Calu3 (cell line): Measurements from ENCODE around the gene LAMP1. TPM values are rescaled to one million over a fixed set of nuclear protein-coding genes. Genes with fewer than 3 reads are reported as not detected.

Source experiments
- BruUV-seq: library from RNA; stranded (reverse); fragments of 400-500 nt; replicated peaks from 2 replicates; lab custom pipeline; 2021; lab: Mats Ljungman, UMichigan
- CTCF ChIA-PET: fragments of 300-600 bp; sonication (Branson Sonifier 250); formaldehyde crosslinking; loops from one replicate; lab custom pipeline; 2022; ENCODE audit warnings: antibody characterized with exemption; lab: Charles Lee
- DNase-seq: peaks from one replicate; pipeline ENCODE4 v3.0.0; 2022
- H3K27ac Mint-ChIP-seq: one replicate; pipeline ENCODE4 v1.8.0; 2022; ENCODE audit warnings: mixed read lengths; ENCODE audit not compliant: unreplicated experiment
- H3K27me3 Mint-ChIP-seq: one replicate; pipeline ENCODE4 v1.8.0; 2022; ENCODE audit warnings: mixed read lengths; ENCODE audit not compliant: unreplicated experiment
- H3K36me3 Mint-ChIP-seq: one replicate; pipeline ENCODE4 v1.8.0; 2022; ENCODE audit warnings: mild to moderate bottlenecking, moderate library complexity, mixed read lengths; ENCODE audit not compliant: insufficient read depth, unreplicated experiment
- H3K4me1 Mint-ChIP-seq: one replicate; pipeline ENCODE4 v1.8.0; 2022; ENCODE audit warnings: mild to moderate bottlenecking, low read depth, mixed read lengths; ENCODE audit not compliant: unreplicated experiment
- H3K4me3 Mint-ChIP-seq: one replicate; pipeline ENCODE4 v1.8.0; 2022; ENCODE audit warnings: mild to moderate bottlenecking, low read depth, moderate library complexity, mixed read lengths; ENCODE audit not compliant: unreplicated experiment
- H3K9me3 Mint-ChIP-seq: one replicate; pipeline ENCODE4 v1.8.0; 2022; ENCODE audit warnings: low read depth, mixed read lengths; ENCODE audit not compliant: unreplicated experiment
- CTCF ChIP-seq: fragments of 200-600 bp; IDR thresholded peaks from one replicate; pipeline ENCODE4 v1.8.0; 2022; ENCODE audit warnings: antibody characterized with exemption; ENCODE audit not compliant: unreplicated experiment
- intact Hi-C: fragments of 100-400 bp; cut with micrococcal nuclease; formaldehyde crosslinking; loops from one replicate; pipeline ENCODE4 v1.10.0; 2022; ENCODE audit not compliant: unreplicated experiment
- total RNA-seq: library from RNA; stranded (reverse); gene quantifications from 2 replicates; pipeline ENCODE4 v1.2.3, GENCODE V29; 2022

The LAMP1 gene
- total RNA-seq, 1 experiment from 2014 or later = 70.7 TPM

- BruUV-seq = no TSS peak
- no peaks in the 10 kb centered on the region for H3K27me3 Mint-ChIP-seq
- TF ChIP-seq CTCF = no peak
- H3K27ac Mint-ChIP-seq = no peak overlapping the region
- DNase-seq = no peak
- CTCF ChIA-PET = no interaction called here
- H3K4me3 Mint-ChIP-seq = no peak overlapping the region
- H3K36me3 Mint-ChIP-seq = peaks cover 4% of the 10 kb centered on the region
- H3K4me1 Mint-ChIP-seq = no peaks in the 10 kb centered on the region
- intact Hi-C loops = no loop called here
- H3K9me3 Mint-ChIP-seq = no peaks in the 10 kb centered on the region
These were observed 30.9 kb downstream of the LAMP1 start for GRCh38 chr13:113327766-113328471.

GRCh38 chr13:113328851-113329250, 31.8 kb downstream of the LAMP1 start:
- CTCF ChIA-PET = no interaction called here
- Mint-ChIP-seq H3K27ac (no peak overlapping the region), H3K4me3 (no peak overlapping the region), H3K4me1 (no peaks in the 10 kb centered on the region), H3K36me3 (peaks cover 4% of the 10 kb centered on the region), H3K27me3 (no peaks in the 10 kb centered on the region), H3K9me3 (no peaks in the 10 kb centered on the region)
- intact Hi-C loops = no loop called here
- TF ChIP-seq CTCF = no peak
- DNase-seq = no peak
- no TSS peak for BruUV-seq

- CTCF ChIA-PET = no interaction called here
- Mint-ChIP-seq H3K36me3 (peaks cover 4% of the 10 kb centered on the region), H3K4me3 (no peak overlapping the region), H3K9me3 (no peaks in the 10 kb centered on the region), H3K27me3 (no peaks in the 10 kb centered on the region), H3K27ac (no peak overlapping the region), H3K4me1 (no peaks in the 10 kb centered on the region)
- BruUV-seq = no TSS peak
- intact Hi-C loops = no loop called here
- TF ChIP-seq CTCF = no peak
- DNase-seq = no peak
These were observed 32.7 kb downstream of the LAMP1 start for GRCh38 chr13:113329656-113330312.

DNA sequence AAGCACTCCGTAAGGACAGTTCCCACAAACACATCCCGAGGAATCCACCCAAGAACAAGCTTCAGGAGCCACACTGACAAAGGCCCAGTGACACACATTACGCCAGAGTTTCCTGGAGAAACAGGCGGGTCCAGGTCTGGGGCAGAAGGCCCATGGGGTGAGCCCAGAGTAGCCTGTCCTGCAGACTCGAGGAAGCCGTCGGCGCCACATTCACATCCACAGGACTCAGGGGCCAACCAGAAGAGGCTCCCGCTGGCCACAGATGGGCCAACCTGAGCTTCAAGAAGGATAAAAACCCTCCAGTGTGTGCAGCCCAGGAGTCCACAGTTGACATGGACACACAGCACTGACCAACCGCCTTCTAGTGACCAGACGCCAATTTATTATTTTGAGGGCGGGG, 35.6 kb downstream of the LAMP1 start:
- Mint-ChIP-seq H3K27me3 (no peaks in the 10 kb centered on the region), H3K27ac (no peak overlapping the region), H3K9me3 (no peaks in the 10 kb centered on the region), H3K4me1 (no peaks in the 10 kb centered on the region), H3K4me3 (no peak overlapping the region), H3K36me3 (no peaks in the 10 kb centered on the region)
- no peak for DNase-seq
- CTCF ChIA-PET = no interaction called here
- intact Hi-C loops = no loop called here
- no TSS peak for BruUV-seq
- TF ChIP-seq CTCF = no peak
